Measurements from ENCODE around the gene DDX39A.

GRCh38 chr19:14440049-14440448 is 20.9 kb upstream of the DDX39A start:
- TF ChIP-seq CTCF (IDR thresholded peaks at IDR 0.05; ENCODE audit: low read length) (no peak), EZH2 (IDR thresholded peaks at IDR 0.05; ENCODE audit: borderline replicate concordance, low read length) (no peak)
